PFSK-1 (cell line): Measurements from ENCODE around the gene NAV3.

ENCODE experiments used
- FOXP2 ChIP-seq: optimal IDR thresholded peaks from 2 replicates; pipeline ENCODE3; 2011; ENCODE audit warnings: borderline replicate concordance, control low read depth, inconsistent platforms; ENCODE audit not compliant: insufficient read depth; ENCODE audit errors: extremely low read length, extremely low read depth
- POLR2AphosphoS5 ChIP-seq: IDR thresholded peaks from 2 replicates; pipeline ENCODE4 v1.6.1; 2012; ENCODE audit warnings: low read depth, mild to moderate bottlenecking, control low read depth, low read length, moderate library complexity
- SIN3A ChIP-seq: IDR thresholded peaks from 2 replicates; pipeline ENCODE4 v1.6.1; 2012; ENCODE audit warnings: mild to moderate bottlenecking, low read length, moderate library complexity, borderline replicate concordance; ENCODE audit not compliant: insufficient read depth
- TAF1 ChIP-seq: IDR thresholded peaks from 2 replicates; pipeline ENCODE4 v1.6.1; 2012; ENCODE audit warnings: low read length, control low read depth, borderline replicate concordance; ENCODE audit not compliant: insufficient read depth
- TF ChIP-seq, protein P1 (sequence below), 2 experiments: IDR thresholded peaks; 2 replicates each; pipeline versions ENCODE4 v1.6.1 to v1.8.0; 2011 to 2012; ENCODE audit warnings: low read depth in 2 of 2, low read length in 2 of 2, control low read depth in 1 of 2, inconsistent platforms in 1 of 2, mild to moderate bottlenecking in 1 of 2, moderate library complexity in 1 of 2; ENCODE audit not compliant: insufficient read depth in 1 of 2

Gene NAV3

DNA sequence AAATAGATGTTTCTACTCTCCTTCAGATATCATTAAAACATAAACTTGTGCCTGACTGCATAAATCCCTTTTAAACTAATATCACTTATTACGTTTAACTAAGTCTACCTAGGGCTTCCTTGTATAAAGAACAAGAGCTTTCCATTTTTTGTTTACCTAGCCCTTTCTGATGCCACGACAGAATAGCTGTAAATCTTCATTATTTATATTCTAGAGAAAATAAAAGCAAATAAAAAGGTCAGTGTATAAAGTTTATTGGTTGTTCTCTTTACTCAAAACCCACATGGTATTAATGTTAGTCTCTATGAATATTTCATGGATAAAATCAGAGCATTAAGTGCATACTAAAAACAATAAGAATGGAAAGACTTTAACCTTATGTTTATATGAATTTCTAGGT lies 269.1 kb downstream of the NAV3 start:
- no peak for TF ChIP-seq POLR2AphosphoS5
- TF ChIP-seq, protein P1, sequence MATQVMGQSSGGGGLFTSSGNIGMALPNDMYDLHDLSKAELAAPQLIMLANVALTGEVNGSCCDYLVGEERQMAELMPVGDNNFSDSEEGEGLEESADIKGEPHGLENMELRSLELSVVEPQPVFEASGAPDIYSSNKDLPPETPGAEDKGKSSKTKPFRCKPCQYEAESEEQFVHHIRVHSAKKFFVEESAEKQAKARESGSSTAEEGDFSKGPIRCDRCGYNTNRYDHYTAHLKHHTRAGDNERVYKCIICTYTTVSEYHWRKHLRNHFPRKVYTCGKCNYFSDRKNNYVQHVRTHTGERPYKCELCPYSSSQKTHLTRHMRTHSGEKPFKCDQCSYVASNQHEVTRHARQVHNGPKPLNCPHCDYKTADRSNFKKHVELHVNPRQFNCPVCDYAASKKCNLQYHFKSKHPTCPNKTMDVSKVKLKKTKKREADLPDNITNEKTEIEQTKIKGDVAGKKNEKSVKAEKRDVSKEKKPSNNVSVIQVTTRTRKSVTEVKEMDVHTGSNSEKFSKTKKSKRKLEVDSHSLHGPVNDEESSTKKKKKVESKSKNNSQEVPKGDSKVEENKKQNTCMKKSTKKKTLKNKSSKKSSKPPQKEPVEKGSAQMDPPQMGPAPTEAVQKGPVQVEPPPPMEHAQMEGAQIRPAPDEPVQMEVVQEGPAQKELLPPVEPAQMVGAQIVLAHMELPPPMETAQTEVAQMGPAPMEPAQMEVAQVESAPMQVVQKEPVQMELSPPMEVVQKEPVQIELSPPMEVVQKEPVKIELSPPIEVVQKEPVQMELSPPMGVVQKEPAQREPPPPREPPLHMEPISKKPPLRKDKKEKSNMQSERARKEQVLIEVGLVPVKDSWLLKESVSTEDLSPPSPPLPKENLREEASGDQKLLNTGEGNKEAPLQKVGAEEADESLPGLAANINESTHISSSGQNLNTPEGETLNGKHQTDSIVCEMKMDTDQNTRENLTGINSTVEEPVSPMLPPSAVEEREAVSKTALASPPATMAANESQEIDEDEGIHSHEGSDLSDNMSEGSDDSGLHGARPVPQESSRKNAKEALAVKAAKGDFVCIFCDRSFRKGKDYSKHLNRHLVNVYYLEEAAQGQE (IDR thresholded peaks at IDR 0.05; ENCODE audit: insufficient read depth in 1 of 2, low read depth in 2 of 2, low read length in 2 of 2): no peak
- TF ChIP-seq TAF1: no peak
- no peak for TF ChIP-seq FOXP2
- no peak for TF ChIP-seq SIN3A

DNA sequence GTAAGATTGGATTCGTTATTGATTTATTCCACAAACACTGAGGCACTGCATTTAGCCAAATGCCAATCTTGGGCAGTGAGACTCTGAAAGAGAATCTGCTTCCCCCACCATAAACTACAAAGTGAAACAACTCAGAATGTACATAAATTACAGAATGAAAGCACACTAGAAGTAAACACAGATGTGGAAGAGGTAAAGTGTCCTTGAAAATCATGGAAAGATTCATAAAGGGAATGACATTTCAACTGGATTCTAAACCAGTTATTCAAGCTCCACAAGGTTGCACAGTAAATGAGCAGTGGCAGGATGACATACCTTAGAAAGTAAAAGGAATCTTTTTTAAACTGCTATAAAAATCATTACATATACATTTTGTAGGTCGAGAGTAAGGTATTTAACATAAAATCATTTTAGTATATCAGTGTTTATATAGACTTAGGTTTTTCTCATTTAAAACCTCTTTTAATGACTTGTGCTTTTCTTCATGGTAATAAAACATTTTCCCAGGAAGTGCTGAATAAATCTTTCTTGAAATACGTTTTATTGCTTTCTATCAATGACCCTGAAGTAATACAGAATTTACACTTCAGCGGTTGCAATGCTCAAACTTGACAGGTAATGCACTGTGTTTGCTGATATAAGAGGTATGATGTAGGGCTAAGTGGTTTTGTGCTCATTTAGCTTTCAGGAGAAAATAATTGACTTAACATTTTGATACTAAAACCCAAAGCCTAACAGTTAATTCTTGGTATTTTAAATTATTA lies 270.6 kb downstream of the NAV3 start:
- TF ChIP-seq POLR2AphosphoS5: no peak

DNA sequence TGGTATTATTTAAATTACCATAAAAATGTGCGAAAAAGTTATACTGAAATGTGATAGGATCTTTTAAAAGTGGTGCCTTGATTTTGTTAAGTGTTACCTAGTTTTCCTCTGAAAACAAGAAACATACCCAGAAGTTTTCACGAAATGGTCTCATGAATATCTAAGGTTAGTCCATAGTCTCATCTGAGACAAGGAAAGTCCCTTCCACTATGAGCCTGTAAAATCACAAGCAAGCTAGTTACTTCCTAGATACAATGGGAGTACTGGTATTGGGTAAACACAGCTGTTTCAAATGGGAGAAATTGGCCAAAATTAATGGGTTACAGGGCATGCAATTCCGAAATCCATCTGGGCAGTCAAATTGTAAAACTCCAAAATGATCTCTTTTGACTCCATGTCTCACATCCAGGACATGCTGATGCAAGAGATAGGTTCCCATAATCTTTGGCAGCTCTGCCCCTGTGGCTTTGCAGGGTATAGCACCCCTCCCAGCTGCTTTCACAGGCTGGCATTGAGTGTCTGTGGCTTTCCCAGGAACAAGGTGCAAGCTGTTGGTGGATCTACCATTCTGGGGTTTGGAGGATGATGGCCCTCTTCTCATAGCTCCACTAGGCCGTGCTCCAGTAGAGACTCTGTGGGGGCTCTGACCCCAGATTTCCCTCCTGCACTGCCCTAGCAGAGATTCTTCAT lies 271.4 kb downstream of the NAV3 start:
- TF ChIP-seq, protein P1 (IDR thresholded peaks at IDR 0.05; ENCODE audit: insufficient read depth in 1 of 2, low read depth in 2 of 2, low read length in 2 of 2): no peak
- no peak for TF ChIP-seq SIN3A
- TF ChIP-seq TAF1: no peak
- TF ChIP-seq FOXP2: no peak
- TF ChIP-seq POLR2AphosphoS5: no peak

DNA sequence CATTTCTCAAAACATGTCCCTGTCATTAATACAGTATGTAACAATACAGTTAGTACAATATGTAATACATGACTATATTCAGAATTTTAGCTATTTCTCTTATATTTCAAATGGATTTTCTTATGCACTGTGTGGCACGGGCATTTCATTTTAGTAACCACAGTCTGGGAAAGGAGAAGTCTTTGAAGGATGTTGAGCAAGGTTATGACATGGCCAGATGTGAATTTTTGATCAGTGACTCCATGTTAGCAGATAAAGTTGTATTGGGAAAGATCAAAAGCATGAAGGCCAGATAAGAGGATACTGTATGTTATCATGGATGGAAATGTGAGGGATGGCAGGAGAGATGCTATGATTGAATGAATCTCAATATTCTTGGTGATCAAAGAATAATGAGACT lies 285.2 kb downstream of the NAV3 start:
- TF ChIP-seq TAF1 (no peak), POLR2AphosphoS5 (no peak), FOXP2 (no peak), SIN3A (no peak)
- TF ChIP-seq, protein P1 (IDR thresholded peaks at IDR 0.05; ENCODE audit: insufficient read depth in 1 of 2, low read depth in 2 of 2, low read length in 2 of 2): no peak

DNA sequence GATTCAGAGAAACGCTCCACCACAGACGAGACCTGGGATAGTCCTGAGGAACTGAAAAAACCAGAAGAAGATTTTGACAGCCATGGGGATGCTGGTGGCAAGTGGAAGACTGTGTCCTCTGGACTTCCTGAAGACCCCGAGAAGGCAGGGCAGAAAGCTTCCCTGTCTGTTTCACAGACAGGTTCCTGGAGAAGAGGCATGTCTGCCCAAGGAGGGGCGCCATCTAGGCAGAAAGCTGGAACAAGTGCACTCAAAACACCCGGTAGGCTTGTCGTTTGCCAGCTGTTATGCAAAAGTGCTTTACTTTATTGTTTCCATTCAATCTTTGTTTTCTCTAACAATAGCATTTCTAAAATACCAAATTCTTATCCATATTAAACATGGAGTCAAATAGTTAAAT lies 287.3 kb downstream of the NAV3 start:
- TF ChIP-seq POLR2AphosphoS5 (no peak), FOXP2 (no peak), SIN3A (no peak), TAF1 (no peak)
- TF ChIP-seq, protein P1 (IDR thresholded peaks at IDR 0.05; ENCODE audit: insufficient read depth in 1 of 2, low read depth in 2 of 2, low read length in 2 of 2): no peak
